GM04503 (cell line): ENCODE results near the gene FARP2.

ENCODE experiments used
- DNase-seq: peaks from one replicate; pipeline ENCODE4 v3.0.0-alpha.2; 2012; ENCODE audit warnings: low read depth

Gene FARP2

GRCh38 chr2:241461693-241462677, 105.9 kb downstream of the FARP2 start:
- DNase-seq: no peak

GRCh38 chr2:241463276-241464135, 107.4 kb downstream of the FARP2 start:
- no peak for DNase-seq

GRCh38 chr2:241465543-241465942, 109.5 kb downstream of the FARP2 start:
- DNase-seq: no peak

GRCh38 chr2:241466230-241466629, 110.1 kb downstream of the FARP2 start:
- DNase-seq: no peak

- DNase-seq: no peak
Measured at GRCh38 chr2:241467777-241468475, 111.8 kb downstream of the FARP2 start.

GRCh38 chr2:241468476-241468781, 112.3 kb downstream of the FARP2 start:
- DNase-seq: no peak

GRCh38 chr2:241469746-241470145, 113.7 kb downstream of the FARP2 start:
- no peak for DNase-seq

- DNase-seq: no peak
Measured at GRCh38 chr2:241473399-241473798, 117.3 kb downstream of the FARP2 start.

GRCh38 chr2:241475267-241475666, 119.2 kb downstream of the FARP2 start:
- DNase-seq: no peak

GRCh38 chr2:241478166-241478565, 122.1 kb downstream of the FARP2 start:
- DNase-seq: no peak

GRCh38 chr2:241479026-241479898, 123.2 kb downstream of the FARP2 start:
- DNase-seq: no peak

- DNase-seq: no peak
Measured at GRCh38 chr2:241481687-241482086, 125.6 kb downstream of the FARP2 start.

- no peak for DNase-seq
Measured at GRCh38 chr2:241482126-241482955, 126.3 kb downstream of the FARP2 start.

GRCh38 chr2:241483305-241483704, 127.2 kb downstream of the FARP2 start:
- no peak for DNase-seq

- no peak for DNase-seq
Measured at GRCh38 chr2:241485172-241485911, 129.3 kb downstream of the FARP2 start.

GRCh38 chr2:241489088-241489487, 133.0 kb downstream of the FARP2 start:
- DNase-seq: no peak

- no peak for DNase-seq
Measured at GRCh38 chr2:241489733-241490680, 133.9 kb downstream of the FARP2 start.

GRCh38 chr2:241490825-241491506, 134.9 kb downstream of the FARP2 start:
- DNase-seq: no peak
